HG03108 (cell line): ENCODE measurements around the gene EPO.
"Not testable (repeated sequence)": the region's sequence is repeated elsewhere in the genome, so short reads cannot be mapped to it uniquely, and the experiment has no call there.

Experiments
- ATAC-seq: cut with Tn5 transposase; IDR thresholded peaks from one replicate; pipeline ENCODE4 v1.9.1; 2021; ENCODE audit warnings: moderate library complexity; ENCODE audit not compliant: unreplicated experiment

Gene EPO

GRCh38 chr7:100701089-100701488 is 19.2 kb upstream of the EPO start:
- not testable (repeated sequence) for ATAC-seq

GRCh38 chr7:100705320-100705752 is 14.9 kb upstream of the EPO start:
- ATAC-seq = peak; percentile 59

DNA sequence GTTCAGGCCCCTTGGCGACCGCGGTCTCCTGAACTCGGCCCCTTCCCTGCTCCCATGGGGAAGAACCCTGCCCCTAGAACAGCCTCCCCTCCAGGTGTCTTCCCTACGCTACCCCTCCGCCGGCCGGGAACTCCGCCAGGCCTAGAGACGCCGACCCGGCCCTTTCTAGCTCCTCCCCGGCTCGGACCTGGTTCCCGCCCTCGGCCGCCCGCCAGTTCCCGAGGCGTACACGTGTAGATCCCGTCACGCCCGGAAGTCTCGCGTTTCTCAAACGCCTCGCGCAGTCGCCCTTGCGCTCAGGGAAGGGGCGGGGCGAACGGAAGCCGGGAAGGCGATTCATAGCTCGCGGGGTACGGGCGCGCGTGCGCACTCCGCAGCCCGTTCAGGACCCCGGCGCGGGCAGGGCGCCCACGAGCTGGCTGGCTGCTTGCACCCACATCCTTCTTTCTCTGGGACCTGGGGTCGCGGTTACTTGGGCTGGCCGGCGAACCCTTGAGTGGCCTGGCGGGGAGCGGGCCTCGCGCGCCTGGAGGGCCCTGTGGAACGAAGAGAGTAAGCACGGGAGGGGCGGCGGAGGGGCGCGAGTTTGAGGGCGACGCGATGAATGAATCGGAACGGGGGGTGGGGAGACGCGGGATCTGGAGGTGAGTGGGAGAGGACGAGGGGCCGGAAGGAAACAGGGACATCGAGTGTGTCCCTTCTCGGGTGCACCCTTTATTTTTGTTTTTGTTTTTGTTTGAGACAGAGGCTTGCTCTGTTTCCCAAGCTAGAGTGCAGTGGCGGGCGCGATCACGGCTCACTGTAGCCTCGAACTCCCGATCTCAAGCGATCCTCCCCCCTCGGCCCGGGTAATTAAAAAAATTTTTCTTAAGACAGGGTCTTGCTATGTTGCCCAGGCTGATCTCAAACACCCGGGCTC is 14.3 kb upstream of the EPO start, which contains the start of gene POP7:
POP7 (plus strand) TSS at position 369 of the 919 bp plus-strand sequence. CDS start 710 bp downstream, outside the sequence.
- ATAC-seq = peak; percentile 87

GRCh38 chr7:100706672-100707311 is 13.5 kb upstream of the EPO start:
- no peak for ATAC-seq

GRCh38 chr7:100708395-100708794 is 11.9 kb upstream of the EPO start:
- no peak for ATAC-seq

GRCh38 chr7:100710452-100710851 is 9.8 kb upstream of the EPO start:
- no peak for ATAC-seq

DNA sequence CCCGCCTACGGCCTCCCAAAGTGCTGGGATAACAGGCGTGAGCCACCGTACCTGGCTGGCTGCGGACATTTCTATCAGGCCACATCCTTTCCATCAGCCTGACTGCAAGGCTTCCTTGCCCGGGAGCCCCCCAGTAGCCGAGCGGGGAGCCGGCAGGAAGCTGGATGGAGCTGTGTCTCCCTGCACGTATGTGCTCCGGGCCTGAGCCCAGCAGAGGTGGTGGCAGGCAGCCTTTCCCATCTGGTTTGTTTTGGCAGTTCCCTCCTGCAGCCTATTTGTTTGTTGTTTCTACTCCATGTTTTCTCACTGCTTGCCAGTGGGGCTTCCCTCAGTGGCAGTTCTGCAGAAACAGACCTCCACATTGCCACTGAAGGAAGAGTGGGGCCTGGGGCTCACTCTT is 8.9 kb upstream of the EPO start:
- ATAC-seq = no peak

GRCh38 chr7:100714725-100715124 is 5.5 kb upstream of the EPO start:
- ATAC-seq = no peak

- ATAC-seq = not testable (repeated sequence)
These were observed 3.2 kb upstream of the EPO start for GRCh38 chr7:100717073-100717472.

GRCh38 chr7:100719523-100720278 is 567 bp upstream of the EPO start:
- no peak for ATAC-seq

- no peak for ATAC-seq
These were observed 620 bp downstream of the EPO start for GRCh38 chr7:100720671-100721504.

- ATAC-seq = no peak
These were observed 1.2 kb downstream of the EPO start for GRCh38 chr7:100721505-100721812.

DNA sequence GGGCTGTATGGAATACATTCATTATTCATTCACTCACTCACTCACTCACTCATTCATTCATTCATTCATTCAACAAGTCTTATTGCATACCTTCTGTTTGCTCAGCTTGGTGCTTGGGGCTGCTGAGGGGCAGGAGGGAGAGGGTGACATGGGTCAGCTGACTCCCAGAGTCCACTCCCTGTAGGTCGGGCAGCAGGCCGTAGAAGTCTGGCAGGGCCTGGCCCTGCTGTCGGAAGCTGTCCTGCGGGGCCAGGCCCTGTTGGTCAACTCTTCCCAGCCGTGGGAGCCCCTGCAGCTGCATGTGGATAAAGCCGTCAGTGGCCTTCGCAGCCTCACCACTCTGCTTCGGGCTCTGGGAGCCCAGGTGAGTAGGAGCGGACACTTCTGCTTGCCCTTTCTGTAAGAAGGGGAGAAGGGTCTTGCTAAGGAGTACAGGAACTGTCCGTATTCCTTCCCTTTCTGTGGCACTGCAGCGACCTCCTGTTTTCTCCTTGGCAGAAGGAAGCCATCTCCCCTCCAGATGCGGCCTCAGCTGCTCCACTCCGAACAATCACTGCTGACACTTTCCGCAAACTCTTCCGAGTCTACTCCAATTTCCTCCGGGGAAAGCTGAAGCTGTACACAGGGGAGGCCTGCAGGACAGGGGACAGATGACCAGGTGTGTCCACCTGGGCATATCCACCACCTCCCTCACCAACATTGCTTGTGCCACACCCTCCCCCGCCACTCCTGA is 2.4 kb downstream of the EPO start:
- no peak for ATAC-seq

- ATAC-seq = no peak
These were observed 3.5 kb downstream of the EPO start for GRCh38 chr7:100723732-100724275.

DNA sequence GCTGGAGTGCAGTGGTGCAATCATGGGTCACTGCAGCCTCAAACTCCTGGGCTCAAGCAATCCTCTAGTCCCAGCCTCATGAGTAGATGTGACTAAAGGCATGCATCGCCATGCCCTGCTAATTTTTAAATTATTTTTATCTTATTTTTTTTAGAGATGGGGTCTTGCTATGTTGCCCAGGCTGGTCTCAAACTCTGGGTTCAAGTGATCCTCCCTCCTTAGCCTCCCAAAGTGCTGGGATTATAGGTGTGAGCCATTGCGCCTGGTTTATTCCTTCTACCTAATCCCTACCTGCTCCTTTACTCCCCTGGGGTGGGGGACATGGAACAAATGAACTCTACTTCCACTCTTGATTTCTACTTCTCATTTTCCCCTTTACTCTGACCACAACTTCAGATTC is 4.1 kb downstream of the EPO start:
- ATAC-seq = not testable (repeated sequence)

DNA sequence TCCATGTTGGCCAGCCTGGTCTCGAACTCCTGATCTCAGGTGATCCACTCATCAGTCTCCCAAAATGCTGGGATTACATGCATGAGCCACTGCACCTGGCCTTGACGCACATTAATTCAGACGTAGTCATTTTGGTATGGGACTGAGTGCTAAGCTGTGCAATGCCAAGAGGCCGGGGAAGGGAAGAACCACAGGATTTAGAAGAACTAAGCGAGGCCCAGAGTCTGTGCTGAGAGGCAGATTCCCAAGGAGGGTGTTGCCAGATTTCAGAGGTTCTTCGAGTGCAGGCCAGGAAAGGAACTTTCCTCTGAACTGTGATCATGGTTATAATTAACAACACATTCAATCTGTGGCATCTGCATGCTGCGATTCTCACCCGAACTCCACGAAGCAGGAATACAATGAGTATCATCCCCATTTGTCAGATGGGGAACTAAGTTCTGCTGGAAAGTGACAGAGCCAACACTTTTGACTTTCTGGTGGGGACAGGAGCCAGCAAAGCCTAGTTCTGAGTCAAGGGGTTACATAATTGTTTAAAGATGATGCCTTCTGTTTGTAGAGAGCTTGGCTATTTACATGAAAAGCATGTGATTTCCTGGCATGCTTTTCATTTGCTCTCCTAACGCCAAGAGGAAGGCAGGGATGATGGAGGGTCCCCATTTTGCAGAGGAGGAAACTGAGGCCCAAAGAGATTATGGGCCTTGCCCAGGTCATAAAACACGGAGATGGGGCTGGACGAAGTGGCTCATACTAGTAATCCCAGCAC is 6.9 kb downstream of the EPO start:
- no peak for ATAC-seq

- ATAC-seq = no peak
These were observed 7.9 kb downstream of the EPO start for GRCh38 chr7:100728196-100728595.

DNA sequence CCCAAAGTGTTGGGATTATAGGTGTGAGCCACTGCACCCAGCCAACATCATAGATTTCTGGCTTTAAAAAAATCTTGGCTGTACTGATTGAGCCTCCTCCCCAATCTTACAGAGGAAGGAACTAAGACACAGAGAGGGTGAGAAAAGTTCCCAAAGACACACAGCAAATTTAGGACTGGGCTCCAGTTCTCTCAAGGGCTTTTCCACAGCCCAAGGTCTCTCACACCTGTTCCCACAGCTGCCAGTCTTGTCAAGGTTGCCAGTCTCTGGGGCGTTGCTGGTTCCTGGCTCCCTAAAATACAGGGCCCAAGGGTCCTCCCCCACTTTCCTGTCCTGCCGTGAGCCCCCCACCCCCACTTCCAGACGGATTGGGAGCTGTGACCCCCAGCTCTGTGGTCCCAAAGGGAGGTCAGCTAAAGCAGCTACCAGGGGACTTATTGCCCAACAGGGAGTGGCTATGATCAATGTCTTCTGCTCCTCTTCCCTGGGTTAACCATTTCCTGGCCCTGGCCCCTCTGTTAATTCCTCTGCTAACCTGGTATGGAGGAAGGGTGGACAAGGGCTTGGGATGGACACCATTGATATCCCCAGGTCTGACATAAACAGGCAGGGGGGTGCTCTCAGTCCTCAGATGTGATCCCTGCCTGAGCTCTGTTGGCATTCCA is 10.0 kb downstream of the EPO start:
- ATAC-seq = no peak
